ENCODE measurements around the gene IL1A. TPM values are rescaled to one million over a fixed set of nuclear protein-coding genes. Genes with fewer than 3 reads are reported as not detected.

The IL1A gene
- total and polyA plus RNA-seq, 9 of the 15 experiments (the other 6 are each of a cell fraction or from before 2014, with no cell fraction given), result 0.03 to 0.27 (median 0.14) TPM; not detected in 2

DNA sequence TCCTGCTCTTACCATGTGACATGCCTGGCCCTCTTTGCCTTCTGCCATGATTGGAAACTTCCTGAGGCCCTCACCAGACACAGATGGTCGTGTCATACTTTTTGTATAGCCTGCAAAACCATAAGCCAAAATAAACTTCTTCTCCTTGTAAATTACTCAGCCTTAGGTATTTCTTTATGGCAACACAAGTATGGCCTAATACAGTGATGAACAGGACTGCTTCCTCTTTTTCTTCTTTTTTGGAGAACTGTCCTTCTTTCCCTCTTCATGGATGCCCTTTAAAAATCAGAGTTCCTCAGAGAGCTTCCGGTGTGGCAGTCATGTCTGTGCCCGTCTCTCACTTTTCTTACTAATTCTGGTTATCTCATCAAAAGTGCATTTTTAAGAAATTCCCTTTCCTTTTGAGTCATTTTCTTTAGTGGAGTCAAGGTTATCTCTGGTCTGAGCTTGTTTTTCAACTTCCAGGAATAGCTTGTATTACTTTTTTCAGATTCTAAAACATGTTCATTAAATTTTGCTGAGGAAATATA, 9.2 kb upstream of the IL1A start (continued):
- TF ChIP-seq, protein P1, sequence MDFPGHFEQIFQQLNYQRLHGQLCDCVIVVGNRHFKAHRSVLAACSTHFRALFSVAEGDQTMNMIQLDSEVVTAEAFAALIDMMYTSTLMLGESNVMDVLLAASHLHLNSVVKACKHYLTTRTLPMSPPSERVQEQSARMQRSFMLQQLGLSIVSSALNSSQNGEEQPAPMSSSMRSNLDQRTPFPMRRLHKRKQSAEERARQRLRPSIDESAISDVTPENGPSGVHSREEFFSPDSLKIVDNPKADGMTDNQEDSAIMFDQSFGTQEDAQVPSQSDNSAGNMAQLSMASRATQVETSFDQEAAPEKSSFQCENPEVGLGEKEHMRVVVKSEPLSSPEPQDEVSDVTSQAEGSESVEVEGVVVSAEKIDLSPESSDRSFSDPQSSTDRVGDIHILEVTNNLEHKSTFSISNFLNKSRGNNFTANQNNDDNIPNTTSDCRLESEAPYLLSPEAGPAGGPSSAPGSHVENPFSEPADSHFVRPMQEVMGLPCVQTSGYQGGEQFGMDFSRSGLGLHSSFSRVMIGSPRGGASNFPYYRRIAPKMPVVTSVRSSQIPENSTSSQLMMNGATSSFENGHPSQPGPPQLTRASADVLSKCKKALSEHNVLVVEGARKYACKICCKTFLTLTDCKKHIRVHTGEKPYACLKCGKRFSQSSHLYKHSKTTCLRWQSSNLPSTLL (IDR thresholded peaks at IDR 0.05), result no peak
- TF ChIP-seq HCFC1 (IDR thresholded peaks at IDR 0.05; ENCODE audit: low read depth, low read length), result no peak
- no peak for TF ChIP-seq ZNF134 (CRISPR knock-in tag; conservative IDR thresholded peaks at IDR 0.05)
- TF ChIP-seq, protein P2, sequence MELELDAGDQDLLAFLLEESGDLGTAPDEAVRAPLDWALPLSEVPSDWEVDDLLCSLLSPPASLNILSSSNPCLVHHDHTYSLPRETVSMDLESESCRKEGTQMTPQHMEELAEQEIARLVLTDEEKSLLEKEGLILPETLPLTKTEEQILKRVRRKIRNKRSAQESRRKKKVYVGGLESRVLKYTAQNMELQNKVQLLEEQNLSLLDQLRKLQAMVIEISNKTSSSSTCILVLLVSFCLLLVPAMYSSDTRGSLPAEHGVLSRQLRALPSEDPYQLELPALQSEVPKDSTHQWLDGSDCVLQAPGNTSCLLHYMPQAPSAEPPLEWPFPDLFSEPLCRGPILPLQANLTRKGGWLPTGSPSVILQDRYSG (tag; conservative IDR thresholded peaks at IDR 0.05; ENCODE audit: low read depth), result peak; percentile 61
- TF ChIP-seq, protein P3, sequence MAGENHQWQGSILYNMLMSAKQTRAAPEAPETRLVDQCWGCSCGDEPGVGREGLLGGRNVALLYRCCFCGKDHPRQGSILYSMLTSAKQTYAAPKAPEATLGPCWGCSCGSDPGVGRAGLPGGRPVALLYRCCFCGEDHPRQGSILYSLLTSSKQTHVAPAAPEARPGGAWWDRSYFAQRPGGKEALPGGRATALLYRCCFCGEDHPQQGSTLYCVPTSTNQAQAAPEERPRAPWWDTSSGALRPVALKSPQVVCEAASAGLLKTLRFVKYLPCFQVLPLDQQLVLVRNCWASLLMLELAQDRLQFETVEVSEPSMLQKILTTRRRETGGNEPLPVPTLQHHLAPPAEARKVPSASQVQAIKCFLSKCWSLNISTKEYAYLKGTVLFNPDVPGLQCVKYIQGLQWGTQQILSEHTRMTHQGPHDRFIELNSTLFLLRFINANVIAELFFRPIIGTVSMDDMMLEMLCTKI (IDR thresholded peaks at IDR 0.05; ENCODE audit: partially characterized antibody), result no peak
- TF ChIP-seq, protein P4, sequence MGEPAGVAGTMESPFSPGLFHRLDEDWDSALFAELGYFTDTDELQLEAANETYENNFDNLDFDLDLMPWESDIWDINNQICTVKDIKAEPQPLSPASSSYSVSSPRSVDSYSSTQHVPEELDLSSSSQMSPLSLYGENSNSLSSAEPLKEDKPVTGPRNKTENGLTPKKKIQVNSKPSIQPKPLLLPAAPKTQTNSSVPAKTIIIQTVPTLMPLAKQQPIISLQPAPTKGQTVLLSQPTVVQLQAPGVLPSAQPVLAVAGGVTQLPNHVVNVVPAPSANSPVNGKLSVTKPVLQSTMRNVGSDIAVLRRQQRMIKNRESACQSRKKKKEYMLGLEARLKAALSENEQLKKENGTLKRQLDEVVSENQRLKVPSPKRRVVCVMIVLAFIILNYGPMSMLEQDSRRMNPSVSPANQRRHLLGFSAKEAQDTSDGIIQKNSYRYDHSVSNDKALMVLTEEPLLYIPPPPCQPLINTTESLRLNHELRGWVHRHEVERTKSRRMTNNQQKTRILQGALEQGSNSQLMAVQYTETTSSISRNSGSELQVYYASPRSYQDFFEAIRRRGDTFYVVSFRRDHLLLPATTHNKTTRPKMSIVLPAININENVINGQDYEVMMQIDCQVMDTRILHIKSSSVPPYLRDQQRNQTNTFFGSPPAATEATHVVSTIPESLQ (CRISPR knock-in tag; IDR thresholded peaks at IDR 0.05), result no peak
- no peak for TF ChIP-seq JUNB (CRISPR knock-in tag; conservative IDR thresholded peaks at IDR 0.05)
- TF ChIP-seq MTA2 (IDR thresholded peaks at IDR 0.05; ENCODE audit: low read depth), result no peak
- no peak for TF ChIP-seq MCM2 (IDR thresholded peaks at IDR 0.05; ENCODE audit: low read depth)
- TF ChIP-seq TARDBP (IDR thresholded peaks at IDR 0.05), result no peak
- 0 out of 2 replicates have a peak, but pooled peaks have one; percentile 68 for TF ChIP-seq HDAC8 (tag; IDR thresholded peaks at IDR 0.05)
- peak; percentile 91 for TF ChIP-seq ZNF175 (CRISPR knock-in tag; IDR thresholded peaks at IDR 0.05; ENCODE audit: low read depth)
- 0 out of 2 replicates have a peak, but pooled peaks have one; percentile 57 for TF ChIP-seq ILK (tag; IDR thresholded peaks at IDR 0.05; ENCODE audit: borderline replicate concordance, low read depth)
- no peak for TF ChIP-seq ZNF586 (CRISPR knock-in tag; conservative IDR thresholded peaks at IDR 0.05)
- no peak for TF ChIP-seq ZNF436 (CRISPR knock-in tag; IDR thresholded peaks at IDR 0.05)
- TF ChIP-seq, protein P5, sequence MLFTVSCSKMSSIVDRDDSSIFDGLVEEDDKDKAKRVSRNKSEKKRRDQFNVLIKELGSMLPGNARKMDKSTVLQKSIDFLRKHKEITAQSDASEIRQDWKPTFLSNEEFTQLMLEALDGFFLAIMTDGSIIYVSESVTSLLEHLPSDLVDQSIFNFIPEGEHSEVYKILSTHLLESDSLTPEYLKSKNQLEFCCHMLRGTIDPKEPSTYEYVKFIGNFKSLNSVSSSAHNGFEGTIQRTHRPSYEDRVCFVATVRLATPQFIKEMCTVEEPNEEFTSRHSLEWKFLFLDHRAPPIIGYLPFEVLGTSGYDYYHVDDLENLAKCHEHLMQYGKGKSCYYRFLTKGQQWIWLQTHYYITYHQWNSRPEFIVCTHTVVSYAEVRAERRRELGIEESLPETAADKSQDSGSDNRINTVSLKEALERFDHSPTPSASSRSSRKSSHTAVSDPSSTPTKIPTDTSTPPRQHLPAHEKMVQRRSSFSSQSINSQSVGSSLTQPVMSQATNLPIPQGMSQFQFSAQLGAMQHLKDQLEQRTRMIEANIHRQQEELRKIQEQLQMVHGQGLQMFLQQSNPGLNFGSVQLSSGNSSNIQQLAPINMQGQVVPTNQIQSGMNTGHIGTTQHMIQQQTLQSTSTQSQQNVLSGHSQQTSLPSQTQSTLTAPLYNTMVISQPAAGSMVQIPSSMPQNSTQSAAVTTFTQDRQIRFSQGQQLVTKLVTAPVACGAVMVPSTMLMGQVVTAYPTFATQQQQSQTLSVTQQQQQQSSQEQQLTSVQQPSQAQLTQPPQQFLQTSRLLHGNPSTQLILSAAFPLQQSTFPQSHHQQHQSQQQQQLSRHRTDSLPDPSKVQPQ (CRISPR knock-in tag; IDR thresholded peaks at IDR 0.05; ENCODE audit: borderline replicate concordance), result no peak
- no peak for TF ChIP-seq ZFPM2 (CRISPR knock-in tag; IDR thresholded peaks at IDR 0.05)
- 0 out of 2 replicates have a peak, but pooled peaks have one; percentile 41 for TF ChIP-seq TEAD2 (tag; IDR thresholded peaks at IDR 0.05)

Data from K562 (cell line).